ENCODE measurements around the gene DSCAML1.

DNA sequence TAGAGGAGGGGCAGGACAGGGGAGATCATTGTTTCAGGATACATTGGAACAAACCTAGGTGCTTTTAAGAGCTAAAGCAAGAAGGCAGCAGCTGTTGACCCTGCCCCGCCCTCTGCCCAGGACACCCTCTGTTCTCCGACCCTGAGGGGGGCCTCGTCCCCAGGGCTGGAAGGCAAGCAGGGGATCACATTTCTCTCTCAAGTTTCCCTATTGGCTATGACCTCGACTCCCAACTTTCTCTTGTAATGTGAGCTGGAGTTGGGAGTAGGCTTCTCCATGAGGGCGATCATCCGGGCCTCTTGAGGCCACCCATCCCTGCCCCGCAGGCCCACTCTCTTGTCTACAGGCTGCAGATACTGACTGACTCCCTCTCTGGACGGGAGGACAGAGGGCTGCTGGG, 37.7 kb downstream of the DSCAML1 start:
- TF ChIP-seq, protein P1, sequence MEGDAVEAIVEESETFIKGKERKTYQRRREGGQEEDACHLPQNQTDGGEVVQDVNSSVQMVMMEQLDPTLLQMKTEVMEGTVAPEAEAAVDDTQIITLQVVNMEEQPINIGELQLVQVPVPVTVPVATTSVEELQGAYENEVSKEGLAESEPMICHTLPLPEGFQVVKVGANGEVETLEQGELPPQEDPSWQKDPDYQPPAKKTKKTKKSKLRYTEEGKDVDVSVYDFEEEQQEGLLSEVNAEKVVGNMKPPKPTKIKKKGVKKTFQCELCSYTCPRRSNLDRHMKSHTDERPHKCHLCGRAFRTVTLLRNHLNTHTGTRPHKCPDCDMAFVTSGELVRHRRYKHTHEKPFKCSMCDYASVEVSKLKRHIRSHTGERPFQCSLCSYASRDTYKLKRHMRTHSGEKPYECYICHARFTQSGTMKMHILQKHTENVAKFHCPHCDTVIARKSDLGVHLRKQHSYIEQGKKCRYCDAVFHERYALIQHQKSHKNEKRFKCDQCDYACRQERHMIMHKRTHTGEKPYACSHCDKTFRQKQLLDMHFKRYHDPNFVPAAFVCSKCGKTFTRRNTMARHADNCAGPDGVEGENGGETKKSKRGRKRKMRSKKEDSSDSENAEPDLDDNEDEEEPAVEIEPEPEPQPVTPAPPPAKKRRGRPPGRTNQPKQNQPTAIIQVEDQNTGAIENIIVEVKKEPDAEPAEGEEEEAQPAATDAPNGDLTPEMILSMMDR (conservative IDR thresholded peaks at IDR 0.05; ENCODE audit: low read length) = no peak
- no peak for TF ChIP-seq EZH2phosphoT487 (IDR thresholded peaks at IDR 0.05; ENCODE audit: borderline replicate concordance, low read depth, low read length)

All from OCI-LY7 (cell line).